K562 (cell line): Measurements from ENCODE around the gene SZT2. TPM values are rescaled to one million over a fixed set of nuclear protein-coding genes. Genes with fewer than 3 reads are reported as not detected.
A peak's percentile ranks its signal among the peaks of the same experiment; 100 is the strongest.
"Not testable (repeated sequence)": the region's sequence is repeated elsewhere in the genome, so short reads cannot be mapped to it uniquely, and the experiment has no call there.

Source experiments
- ATAC-seq: fragments of 200-7000 bp; cut with Tn5 transposase; 3 replicates; pipeline ENCODE4 v1.9.1; 2020; ENCODE audit warnings: moderate library complexity
- BruUV-seq: library from RNA; stranded (reverse); fragments of 400-500 nt; replicated peaks from 2 replicates; lab custom pipeline; 2021; lab: Mats Ljungman, UMichigan
- CTCF ChIA-PET: fragments of 300-600 bp; formaldehyde crosslinking; extraction: SDS; loops from one replicate; lab custom pipeline; 2021; ENCODE audit warnings: low intra/inter-chr PET ratio; lab: Yijun Ruan, JAX
- POLR2A ChIA-PET: fragments of 300-600, 350-650 bp; sonication (Branson Sonifier 250); formaldehyde crosslinking; extraction: SDS; loops from one replicate; lab custom pipeline; 2021; ENCODE audit warnings: antibody characterized with exemption, inconsistent platforms; lab: Yijun Ruan, JAX
- DNase-seq, 4 experiments: peaks; one replicate each; pipeline versions ENCODE4 v3.0.0 to v3.0.0-alpha.2; 2011 to 2018; ENCODE audit warnings: low spot score in 3 of 4, mixed read lengths in 3 of 4; ENCODE audit errors: extremely low read depth in 1 of 4
- FAIRE-seq: peaks from 2 replicates; lab custom pipeline; 2011; peaks lifted over from hg19 to GRCh38; lab: Jason Lieb, UNC
- H2AFZ ChIP-seq: 2 replicates; pipeline ENCODE4 v1.6.0; 2011; ENCODE audit warnings: low read depth, low read length, control low read depth, inconsistent platforms
- H3K27ac ChIP-seq: fragments of 200-600 bp; 3 replicates; pipeline ENCODE4 v1.8.0; 2011; ENCODE audit warnings: low read depth, mild to moderate bottlenecking, control low read depth, inconsistent platforms, low read length, moderate library complexity, mixed read lengths; ENCODE audit errors: extremely low read depth
- H3K27me3 ChIP-seq, 2 experiments: fragments of 300-600 bp in 1 of 2; 2 replicates in 1 of 2; 3 replicates in 1 of 2; pipeline versions ENCODE4 v1.6.0 to v1.8.0; 2011; ENCODE audit warnings: inconsistent platforms in 2 of 2, low read length in 2 of 2, mild to moderate bottlenecking in 1 of 2, mixed read lengths in 1 of 2, moderate library complexity in 1 of 2; ENCODE audit not compliant: control insufficient read depth in 2 of 2, insufficient read depth in 2 of 2
- H3K36me3 ChIP-seq: fragments of 300-600 bp; 3 replicates; pipeline ENCODE4 v1.8.0; 2011; ENCODE audit warnings: mild to moderate bottlenecking, low read length, inconsistent platforms; ENCODE audit not compliant: control insufficient read depth, insufficient read depth
- H3K4me1 ChIP-seq, 2 experiments: fragments of 200-600 bp in 1 of 2; replicated peaks in 1 of 2; 2 replicates in 1 of 2; 3 replicates in 1 of 2; pipeline versions ENCODE4 v1.5.1 to v1.8.0; 2011; ENCODE audit warnings: inconsistent platforms in 2 of 2, low read length in 2 of 2, mild to moderate bottlenecking in 1 of 2, mixed read lengths in 1 of 2, moderate library complexity in 1 of 2; ENCODE audit not compliant: control insufficient read depth in 2 of 2, insufficient read depth in 2 of 2
- H3K4me2 ChIP-seq: 2 replicates; pipeline ENCODE4 v1.6.1; 2011; ENCODE audit warnings: low read length, control low read depth, inconsistent platforms, mixed read lengths; ENCODE audit not compliant: insufficient read depth
- H3K4me3 ChIP-seq: fragments of 200-600 bp; sonication (generic), shearing (Covaris generic); 2 replicates; pipeline ENCODE4 v1.5.1; 2016; ENCODE audit warnings: control low read depth, inconsistent platforms
- H3K79me2 ChIP-seq: fragments of 200-600 bp; 3 replicates; pipeline ENCODE4 v1.8.0; 2011; ENCODE audit warnings: low read length, inconsistent platforms; ENCODE audit not compliant: control insufficient read depth, insufficient read depth
- H3K9ac ChIP-seq, 2 experiments: 2 replicates each; pipeline versions ENCODE4 v1.6.0 to v1.6.1; 2011; ENCODE audit warnings: low read depth in 2 of 2, low read length in 2 of 2, control low read depth in 1 of 2, inconsistent platforms in 1 of 2, mild to moderate bottlenecking in 1 of 2, mixed read lengths in 1 of 2; ENCODE audit not compliant: insufficient read depth in 1 of 2
- H3K9me1 ChIP-seq: one replicate; pipeline ENCODE4 v1.6.0; 2011; ENCODE audit warnings: inconsistent platforms, mild to moderate bottlenecking, low read length, moderate library complexity; ENCODE audit not compliant: control insufficient read depth, insufficient read depth
- H3K9me3 ChIP-seq: replicated peaks from 2 replicates; pipeline ENCODE4 v1.5.1; 2011; ENCODE audit warnings: low read depth, low read length, inconsistent platforms; ENCODE audit not compliant: control insufficient read depth, insufficient read depth
- H4K20me1 ChIP-seq: replicated peaks from 2 replicates; pipeline ENCODE4 v1.6.1; 2011; ENCODE audit warnings: low read length, inconsistent platforms, mixed read lengths; ENCODE audit not compliant: control insufficient read depth, insufficient read depth
- ATF3 ChIP-seq, 2 experiments: fragments of 450-650 bp in 1 of 2; sonication (generic) in 1 of 2; formaldehyde crosslinking in 1 of 2; IDR thresholded peaks in 1 of 2; conservative IDR thresholded peaks in 1 of 2; 2 replicates each; pipeline versions ENCODE4 v1.6.1 to v1.8.1; 2016 to 2023; ENCODE audit warnings: mild to moderate bottlenecking in 2 of 2, moderate library complexity in 2 of 2, inconsistent platforms in 1 of 2, missing genetic modification reagents in 1 of 2
- C11orf30 ChIP-seq: fragments of 450-650 bp; IDR thresholded peaks from 2 replicates; pipeline ENCODE4 v1.6.1; 2016; ENCODE audit warnings: low read depth, mild to moderate bottlenecking
- CEBPG ChIP-seq, 3 experiments: fragments of 200-800 bp in 1 of 3; sonication (Bioruptor generic) in 1 of 3; sonication (generic) in 1 of 3; formaldehyde crosslinking in 1 of 3; IDR thresholded peaks in 2 of 3; conservative IDR thresholded peaks in 1 of 3; 2 replicates each; pipeline versions ENCODE4 v1.6.1 to v1.8.0; 2016 to 2022; ENCODE audit warnings: missing compliant biosample characterization in 2 of 3, missing genetic modification characterization in 2 of 3, mild to moderate bottlenecking in 1 of 3, missing genetic modification reagents in 1 of 3
- FOXJ2 ChIP-seq: fragments of 200-800 bp; sonication (Bioruptor generic); IDR thresholded peaks from 2 replicates; pipeline ENCODE4 v1.6.1; 2016; ENCODE audit warnings: missing genetic modification characterization, missing compliant biosample characterization
- JUND ChIP-seq, 2 experiments: IDR thresholded peaks; 2 replicates in 1 of 2; 3 replicates in 1 of 2; pipeline ENCODE4 v1.6.1; 2011; ENCODE audit warnings: borderline replicate concordance in 2 of 2, low read depth in 2 of 2, low read length in 2 of 2, improper control_type of control experiment in 1 of 2, missing biosample characterization in 1 of 2, missing genetic modification characterization in 1 of 2, missing genetic modification reagents in 1 of 2
- MAFG ChIP-seq: fragments of 450-650 bp; conservative IDR thresholded peaks from 2 replicates; pipeline ENCODE4 v1.6.1; 2016; ENCODE audit warnings: missing genetic modification characterization, missing compliant biosample characterization
- SP2 ChIP-seq: IDR thresholded peaks from 2 replicates; pipeline ENCODE4 v1.6.1; 2011; ENCODE audit warnings: mild to moderate bottlenecking, low read depth, low read length, moderate library complexity; ENCODE audit not compliant: poor library complexity, severe bottlenecking; ENCODE audit errors: extremely low read depth
- ZNF316 ChIP-seq: fragments of 450-650 bp; IDR thresholded peaks from 2 replicates; pipeline ENCODE4 v1.6.1; 2016
- WGBS: fragments of 100-300 bp; shearing (Covaris generic); methylation state at CpG from one replicate; pipeline ENCODE4 v1.1.6; 2016; ENCODE audit warnings: low coverage, mixed read lengths; ENCODE audit not compliant: insufficient coverage; ENCODE audit errors: missing lambda C conversion rate; 5-methylcytosine and 5-hydroxymethylcytosine counted together
- in situ Hi-C: fragments of 300-500 bp; cut with MboI; formaldehyde crosslinking; loops from 4 replicates; pipeline ENCODE4 v1.15.0; 2018; ENCODE audit warnings: inconsistent platforms, mixed read lengths
- intact Hi-C: fragments of 100-400 bp; cut with micrococcal nuclease; formaldehyde crosslinking; loops from 2 replicates; pipeline ENCODE4 v1.14.2; 2022
- polyA plus RNA-seq, 8 experiments: library from polyadenylated mRNA; depleted of rRNA in 4 of 8; stranded (reverse) in 5 of 8; unstranded in 3 of 8; fragments of >200 nt; fragmentation: Nextera tagmentation in 2 of 8; fragmentation: Illumina TruSeq in 1 of 8; extraction: Ambion mirVana in 2 of 8; extraction: Trizol in 1 of 8; gene quantifications; 2 replicates each; pipeline versions ENCODE4 v1.2.1 to v1.2.3, GENCODE V29; 2011 to 2014; ENCODE audit warnings: inconsistent platforms in 1 of 8, missing spikeins in 1 of 8
- total RNA-seq, 7 experiments: library from RNA; depleted of rRNA in 6 of 7; stranded (reverse); fragments of >200 nt in 6 of 7; fragmentation: Illumina TruSeq in 2 of 7; extraction: Trizol in 2 of 7; gene quantifications; 2 replicates each; pipeline versions ENCODE4 v1.2.1 to v1.2.3, GENCODE V29; 2011 to 2021; ENCODE audit warnings: low replicate concordance in 1 of 7

The SZT2 gene
- total and polyA plus RNA-seq, 9 of the 15 experiments (the other 6 are each of a cell fraction or from before 2014, with no cell fraction given), result 0.88 to 31.0 (median 12.8) TPM

GRCh38 chr1:43458379-43458778 is 68.7 kb downstream of the SZT2 start:
- intact Hi-C loops, H3K36me3 ChIP-seq, H3K4me1 ChIP-seq, H3K4me3 ChIP-seq, H3K9ac ChIP-seq, H3K4me2 ChIP-seq, H3K9me3 ChIP-seq, BruUV-seq, H4K20me1 ChIP-seq, DNase-seq, H3K79me2 ChIP-seq, in situ Hi-C loops, CTCF ChIA-PET, H3K9me1 ChIP-seq, ATAC-seq, H2AFZ ChIP-seq, FAIRE-seq, H3K27ac ChIP-seq: not testable (repeated sequence)
- TF ChIP-seq MAFG (tag), result peak; percentile 27; the same call in 1 of the 2 replicates
- TF ChIP-seq C11orf30, result peak; percentile 53; the same call in 1 of the 2 replicates
- TF ChIP-seq ZNF316, result peak; percentile 55
- H3K27me3 ChIP-seq, result peaks cover 0 to 13% of the 10 kb centered on the region in 2 experiments; a peak in 2 of 5 replicates
- POLR2A ChIA-PET, result interaction anchor here (0.6 to 1.4 kb wide), 2 partner anchors 9 to 1747 kb away, joined by 4 to 7 read pairs; no protein-coding TSS in a partner anchor
- 0% methylated on average over 3 of the region's 3 CpGs for WGBS

- Histone ChIP-seq H3K36me3 (no peaks in the 10 kb centered on the region), H3K27me3 (peaks cover 11 to 17% of the 10 kb centered on the region in 2 experiments; a peak in 4 of 5 replicates), H3K27ac (no peak overlapping the region), H3K79me2 (no peaks in the 10 kb centered on the region), H2AFZ (no peak overlapping the region), H3K9me1 (no peaks in the 10 kb centered on the region), H3K4me1 (no peaks in the 10 kb centered on the region), H3K9ac (no peak overlapping the region), H3K4me3 (no peak overlapping the region), H3K9me3 (no peaks in the 10 kb centered on the region), H3K4me2 (no peak overlapping the region), H4K20me1 (no peaks in the 10 kb centered on the region)
- TF ChIP-seq CEBPG (CRISPR knock-in tag; IDR thresholded peaks at IDR 0.05), result no peak
- peak; percentile 46 to 55; a peak in 3 of 4 replicates for TF ChIP-seq CEBPG (tag; conservative IDR thresholded peaks at IDR 0.05 in 1 of 2, IDR thresholded peaks at IDR 0.05 in 1 of 2)
- peak; percentile 92 for TF ChIP-seq FOXJ2 (tag)
- no peak for TF ChIP-seq SP2
- no peak for TF ChIP-seq JUND (IDR thresholded peaks at IDR 0.05; ENCODE audit: borderline replicate concordance, low read depth, low read length)
- 0 out of 3 replicates have a peak, but pooled peaks have one; percentile 26 for TF ChIP-seq JUND (tag; IDR thresholded peaks at IDR 0.05; ENCODE audit: borderline replicate concordance, low read depth, low read length)
- peak; percentile 59 for TF ChIP-seq ATF3 (IDR thresholded peaks at IDR 0.05)
- no peak for TF ChIP-seq ATF3 (CRISPR knock-in tag; conservative IDR thresholded peaks at IDR 0.05)
- in situ Hi-C loops (no loop called here), intact Hi-C loops (no loop called here)
- DNase-seq, result no peak
- ChIA-PET POLR2A (interaction anchor here (0.6 to 1.6 kb wide), 3 partner anchors 16 to 175 kb away, joined by 3 to 5 read pairs (median 3); no protein-coding TSS in a partner anchor), CTCF (no interaction called here)
- 2% methylated on average over 5 of the region's 5 CpGs for WGBS
- no TSS peak for BruUV-seq
- peak; percentile 26; the same call in 1 of the 3 replicates for ATAC-seq
- FAIRE-seq, result no peak
These were observed 71.4 kb downstream of the SZT2 start for GRCh38 chr1:43460988-43461693.
